ENCODE measurements around the gene NSUN4.
"Not testable (repeated sequence)": the region's sequence is repeated elsewhere in the genome, so short reads cannot be mapped to it uniquely, and the experiment has no call there.

The NSUN4 gene

DNA sequence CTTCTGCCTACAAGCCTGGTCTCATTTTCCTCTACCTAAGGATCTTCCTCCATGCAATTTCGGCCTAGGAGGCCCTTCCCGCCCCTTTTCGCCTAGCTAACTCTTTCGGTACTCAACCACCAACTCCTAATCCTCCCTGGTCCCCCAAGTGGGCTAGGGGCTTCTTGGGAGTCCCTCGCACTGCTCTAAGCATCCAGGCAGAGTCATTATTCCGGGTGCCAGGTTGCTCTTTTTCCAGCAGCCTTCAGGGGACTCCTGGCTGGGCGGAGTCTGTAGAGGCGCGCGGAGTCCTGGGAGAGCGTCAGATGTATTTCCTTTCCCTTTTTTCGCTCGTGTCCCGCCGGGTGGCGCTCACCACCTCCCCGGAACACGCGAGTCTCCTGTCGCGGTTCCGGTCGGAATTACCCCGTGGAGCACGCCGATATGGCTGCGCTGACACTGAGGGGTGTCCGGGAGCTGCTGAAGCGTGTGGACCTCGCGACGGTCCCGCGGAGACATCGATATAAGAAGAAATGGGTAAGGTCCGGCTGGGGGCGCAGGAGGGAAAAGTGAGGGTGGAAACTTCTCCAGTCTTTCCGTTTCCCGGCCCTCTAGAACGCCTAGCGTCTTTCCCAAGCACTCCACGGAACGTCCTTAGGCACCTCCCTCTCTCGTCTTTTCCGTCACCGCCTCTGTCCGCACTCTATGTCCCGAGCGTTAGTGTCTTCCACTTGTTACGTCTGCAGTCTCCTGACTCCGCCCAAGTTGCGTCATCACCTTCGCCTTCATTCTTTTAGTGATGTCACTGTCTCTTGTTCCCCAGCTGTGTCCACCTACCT is at the start of gene NSUN4:
Gene NSUN4 (plus strand): TSS at position 404 of the 818 bp plus-strand sequence. CDS start 20 bp downstream, at position 424.
- DNase-seq (ENCODE audit: low read depth): peak; percentile 70

DNA sequence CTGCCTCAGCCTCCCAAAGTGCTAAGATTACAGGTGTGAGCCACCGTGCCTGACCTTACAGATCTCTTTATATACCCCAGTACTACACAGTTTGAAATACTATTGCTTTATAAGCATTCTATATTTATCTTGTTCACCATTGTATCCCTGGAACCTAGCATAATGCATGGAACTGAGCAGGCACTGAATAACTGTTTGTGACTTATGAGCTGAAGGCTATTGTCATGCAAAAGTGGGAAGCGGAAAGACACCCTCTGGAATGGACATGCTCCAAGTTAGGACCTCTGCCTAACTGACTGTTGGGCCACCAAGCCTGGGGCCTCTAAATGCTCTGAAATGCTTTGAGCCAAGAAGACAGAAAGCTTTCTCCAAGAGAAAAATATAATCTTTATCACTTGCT is 45.3 kb upstream of the NSUN4 start:
- DNase-seq (ENCODE audit: low read depth): no peak

DNA sequence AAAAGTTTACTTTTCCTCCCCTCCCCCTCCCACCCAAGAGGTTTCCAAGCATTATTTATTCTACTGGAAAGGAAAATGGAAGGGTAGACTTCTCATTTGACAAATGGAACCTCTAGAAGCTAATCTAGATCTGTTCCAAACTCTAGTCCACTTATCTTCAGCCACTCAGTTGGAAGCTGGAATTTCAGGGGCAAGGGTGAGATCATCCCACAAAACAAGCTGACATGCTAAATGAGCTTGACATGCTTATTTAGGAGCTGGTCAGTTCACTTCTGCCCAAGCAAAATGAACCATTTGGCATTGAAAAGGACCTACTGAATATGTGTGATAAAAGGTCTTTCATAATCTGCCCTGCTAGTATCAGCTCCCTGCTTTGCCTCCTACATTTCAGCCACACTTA is 42.2 kb upstream of the NSUN4 start:
- DNase-seq (ENCODE audit: low read depth): no peak

DNA sequence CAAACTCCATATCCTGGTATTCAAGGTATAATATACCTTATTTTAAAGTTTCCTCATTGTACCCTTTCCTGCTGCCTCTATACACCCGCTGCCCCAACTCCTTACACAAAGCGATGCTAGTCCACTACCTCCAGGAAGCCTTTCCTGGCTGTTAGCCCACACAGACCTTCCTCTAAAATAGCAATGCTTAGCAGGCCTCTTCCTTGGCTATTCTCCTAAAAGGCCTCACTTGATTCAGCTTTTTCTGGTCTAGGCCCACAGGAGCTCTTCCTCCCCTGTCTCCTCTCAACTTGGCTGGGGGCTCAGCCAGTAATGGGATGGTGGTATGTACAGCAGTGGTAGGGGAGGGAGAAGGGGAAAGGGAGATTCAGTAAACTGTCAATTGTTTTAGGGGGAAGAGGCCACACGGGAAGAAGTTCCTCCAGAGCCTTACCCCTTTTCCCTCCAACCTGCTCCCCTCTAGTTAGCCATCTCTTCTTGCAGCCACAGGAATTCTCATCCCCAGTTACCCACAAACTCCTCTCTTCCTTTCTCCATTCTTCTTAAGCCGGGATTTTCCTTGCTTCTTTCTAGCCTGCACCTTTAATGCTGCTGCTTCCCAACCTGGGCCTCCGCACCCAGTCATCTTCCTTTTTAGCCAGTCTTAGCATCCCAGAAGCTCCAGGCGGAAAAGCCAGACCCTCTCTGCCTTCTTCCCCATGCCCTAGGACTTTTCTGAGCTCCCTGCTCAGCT is 39.8 kb upstream of the NSUN4 start:
- no peak for DNase-seq (ENCODE audit: low read depth)

DNA sequence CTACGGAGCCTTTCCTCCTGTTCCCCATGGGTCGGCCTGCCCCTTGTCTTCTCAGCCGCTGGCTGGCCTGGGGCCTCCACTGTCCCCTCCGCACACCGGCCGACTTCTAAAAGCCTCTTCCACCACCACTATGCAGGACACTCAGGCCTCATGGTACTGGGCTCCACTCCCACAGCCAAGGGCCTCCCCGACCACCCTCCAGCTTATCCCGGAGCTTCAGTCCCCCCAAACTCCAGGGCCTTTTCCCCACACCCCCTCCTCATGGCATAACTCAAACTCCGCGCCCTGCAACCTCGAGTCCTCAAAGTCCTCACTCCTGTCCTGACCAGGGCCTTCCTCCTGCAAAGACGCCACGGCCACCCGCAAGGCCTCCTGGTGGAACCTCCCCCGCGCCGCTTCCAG is 39.2 kb upstream of the NSUN4 start:
- no peak for DNase-seq (ENCODE audit: low read depth)

DNA sequence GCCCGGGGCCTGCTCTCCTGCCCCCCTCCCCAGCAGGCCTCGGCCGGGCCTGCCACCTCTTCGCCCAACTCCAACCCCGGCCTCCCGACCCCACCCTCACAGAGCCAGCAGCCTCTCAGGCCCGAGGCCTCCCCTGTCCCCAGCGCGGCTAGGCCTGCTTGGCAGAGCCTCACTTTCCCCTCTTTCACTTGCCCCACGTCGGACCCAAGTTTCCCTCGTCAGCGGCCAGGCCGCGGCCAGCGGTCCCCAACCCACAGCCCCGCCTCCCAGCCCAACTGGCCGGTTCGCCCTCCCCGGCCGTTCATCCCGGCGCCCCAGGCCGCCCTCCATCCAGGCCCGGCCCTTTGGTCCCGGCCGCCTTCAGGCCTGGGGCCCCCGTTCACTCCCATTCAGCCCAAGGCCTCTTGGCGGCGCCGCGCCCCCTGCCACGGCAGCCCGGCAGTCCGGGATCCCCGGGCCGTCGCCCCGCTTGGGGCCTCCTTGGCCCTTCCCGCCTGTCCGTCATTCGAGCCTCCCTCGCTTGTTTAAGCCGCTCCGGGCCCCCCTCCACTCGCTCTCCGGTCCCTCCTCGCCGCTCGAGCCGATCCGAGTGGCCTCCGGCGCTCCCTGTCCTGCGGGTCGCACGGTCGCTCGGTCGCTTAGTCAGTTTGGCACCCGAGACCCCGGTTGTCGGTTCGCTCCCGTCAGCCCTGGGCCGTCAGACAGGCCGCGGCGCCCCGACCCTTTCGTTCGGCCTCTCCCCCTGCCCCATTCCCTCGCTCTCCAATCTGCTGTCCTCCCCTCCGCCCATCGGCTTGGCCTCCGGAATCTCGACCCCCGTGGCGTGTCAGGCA is 38.6 kb upstream of the NSUN4 start:
- DNase-seq (ENCODE audit: low read depth): no peak

DNA sequence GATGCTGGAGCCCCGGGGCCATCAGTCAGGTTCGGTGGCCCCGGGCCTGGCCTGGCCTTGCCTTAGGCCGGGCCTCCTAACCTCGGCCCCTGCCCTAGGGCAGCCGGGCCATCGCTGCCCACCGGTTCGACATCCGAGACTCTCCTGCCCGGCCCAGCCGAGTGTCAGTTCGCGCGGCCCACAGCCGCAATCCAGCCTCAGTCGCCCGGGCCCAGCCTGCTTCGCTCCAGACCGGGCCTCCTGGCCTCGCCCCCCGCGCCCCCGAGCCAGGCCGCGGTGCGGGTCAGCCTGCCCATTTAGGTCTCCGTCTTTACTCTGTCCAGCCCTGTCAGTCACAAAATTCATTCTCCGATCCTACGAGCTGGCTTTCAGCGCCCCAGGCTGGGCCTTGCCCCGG is 38.0 kb upstream of the NSUN4 start:
- DNase-seq (ENCODE audit: low read depth): no peak

DNA sequence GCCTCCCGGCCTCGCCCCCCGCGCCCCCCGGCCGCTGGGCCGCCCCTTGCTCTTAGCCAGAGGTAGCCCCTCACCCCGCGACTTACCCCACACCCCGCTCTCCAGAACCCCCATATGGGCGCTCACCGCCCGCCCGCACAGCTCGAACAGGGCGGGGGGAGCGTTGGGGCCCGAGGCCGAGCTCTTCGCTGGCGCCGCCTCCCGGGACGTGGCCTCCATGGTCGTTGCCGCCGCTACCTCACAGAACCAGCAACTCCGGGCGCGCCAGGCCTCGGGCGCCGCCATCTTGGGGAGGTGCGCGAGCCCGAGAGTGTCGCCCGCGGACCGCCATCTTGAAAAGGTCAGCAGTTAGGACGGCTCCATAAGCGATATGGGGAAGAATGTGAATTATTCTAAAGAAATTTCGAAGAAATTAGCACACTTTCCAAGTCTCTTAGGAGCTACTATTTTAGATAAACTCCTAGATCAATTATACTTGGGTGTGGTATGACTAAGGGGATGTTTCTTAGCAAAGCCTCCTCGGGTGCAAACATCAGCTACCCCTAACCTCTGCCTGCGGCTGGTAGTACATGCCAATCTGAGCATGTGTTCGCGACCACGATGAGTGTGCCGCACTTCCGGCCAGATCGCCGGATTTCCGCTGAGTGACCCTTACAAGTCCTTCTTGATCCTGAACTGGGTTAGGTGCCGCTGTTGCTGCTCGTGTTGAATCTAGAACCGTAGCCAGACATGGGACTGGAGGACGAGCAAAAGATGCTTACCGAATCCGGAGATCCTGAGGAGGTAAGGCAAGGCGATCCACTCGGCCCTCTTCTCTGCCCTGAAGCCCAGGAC is 37.4 kb upstream of the NSUN4 start, which contains the start of the genes LRRC41 and UQCRH:
Gene LRRC41 (minus strand): TSS at position 579 of the 834 bp plus-strand sequence. CDS start 294 bp downstream, at position 285.
Gene UQCRH (plus strand): TSS at position 661 of the 834 bp plus-strand sequence. CDS start 69 bp downstream, at position 730.
- peak; percentile 89 for DNase-seq (ENCODE audit: low read depth)

DNA sequence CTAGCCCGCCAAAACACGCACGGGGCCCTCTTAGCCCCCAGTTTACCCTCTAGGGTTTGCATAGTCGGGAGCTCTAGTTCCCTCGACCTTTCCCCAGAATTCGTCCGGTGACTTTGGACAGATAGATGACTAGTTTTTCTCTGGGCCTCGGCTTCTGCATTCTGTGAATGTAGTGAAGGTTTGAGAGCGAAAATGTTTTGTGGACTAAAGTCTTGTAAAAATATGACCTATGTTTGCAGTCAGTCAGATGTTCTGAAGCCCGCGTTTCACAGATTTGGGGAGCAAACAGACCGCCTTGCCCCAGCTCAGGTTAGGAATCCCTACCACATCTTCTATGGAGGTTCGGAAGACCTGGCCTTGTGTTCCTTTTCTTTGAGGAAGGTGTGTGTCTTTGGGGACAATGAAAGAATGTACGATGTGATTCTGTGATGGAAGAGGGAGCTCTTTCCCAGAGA is 36.7 kb upstream of the NSUN4 start:
- DNase-seq (ENCODE audit: low read depth): no peak

DNA sequence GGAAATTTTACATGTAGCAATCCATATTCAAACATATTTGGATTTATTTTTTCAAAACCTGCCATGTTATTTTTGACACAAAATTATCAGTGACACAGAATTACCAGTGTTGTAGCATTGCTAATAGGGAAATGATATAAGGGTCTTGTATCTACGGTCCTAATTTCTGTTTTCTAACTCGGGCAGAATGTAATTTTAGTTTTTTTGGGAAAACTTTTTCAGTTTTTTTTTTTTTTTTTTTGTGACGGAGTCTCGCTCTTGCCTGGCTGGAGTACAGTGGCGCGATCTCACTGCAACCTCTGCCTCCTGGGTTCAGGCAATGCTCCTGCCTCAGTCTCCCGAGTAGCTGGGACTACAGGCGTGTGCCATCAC is 34.5 kb upstream of the NSUN4 start:
- DNase-seq (ENCODE audit: low read depth): no peak

DNA sequence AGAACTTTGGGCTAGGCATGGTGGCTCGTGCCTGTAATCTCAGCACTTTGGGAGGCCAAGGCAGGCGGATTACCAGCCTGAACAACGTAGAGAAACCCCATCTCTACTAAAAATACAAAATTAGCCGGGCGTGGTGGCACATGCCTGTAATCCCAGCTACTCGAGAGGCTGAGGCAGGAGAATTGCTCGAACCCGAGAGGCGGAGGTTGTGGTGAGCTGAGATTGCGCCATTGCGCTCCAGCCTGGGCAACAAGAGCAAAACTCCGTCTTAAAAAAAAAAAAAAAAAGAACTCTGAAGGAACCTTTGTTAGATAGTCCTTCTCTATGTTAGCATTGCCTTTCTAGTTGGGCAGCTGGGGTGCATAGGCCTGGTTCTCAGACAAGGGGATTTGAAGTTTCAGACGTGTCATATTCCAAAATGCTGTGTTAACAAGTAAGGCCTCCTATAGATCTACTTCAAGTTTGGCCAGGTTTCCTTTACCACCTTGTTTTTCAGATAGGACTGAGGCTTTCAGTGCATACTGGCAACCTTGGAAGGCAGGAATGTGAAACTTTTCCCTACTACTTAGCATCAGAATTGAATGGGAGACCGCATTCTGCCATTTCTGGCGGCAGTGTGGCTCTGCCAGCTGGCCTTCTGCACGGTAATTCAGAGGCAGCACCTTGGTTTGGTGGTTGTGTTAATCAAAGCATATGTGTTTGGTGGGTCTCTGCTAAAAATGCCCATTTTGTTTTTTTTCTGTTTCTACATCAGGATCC is 31.0 kb upstream of the NSUN4 start:
- no peak for DNase-seq (ENCODE audit: low read depth)

DNA sequence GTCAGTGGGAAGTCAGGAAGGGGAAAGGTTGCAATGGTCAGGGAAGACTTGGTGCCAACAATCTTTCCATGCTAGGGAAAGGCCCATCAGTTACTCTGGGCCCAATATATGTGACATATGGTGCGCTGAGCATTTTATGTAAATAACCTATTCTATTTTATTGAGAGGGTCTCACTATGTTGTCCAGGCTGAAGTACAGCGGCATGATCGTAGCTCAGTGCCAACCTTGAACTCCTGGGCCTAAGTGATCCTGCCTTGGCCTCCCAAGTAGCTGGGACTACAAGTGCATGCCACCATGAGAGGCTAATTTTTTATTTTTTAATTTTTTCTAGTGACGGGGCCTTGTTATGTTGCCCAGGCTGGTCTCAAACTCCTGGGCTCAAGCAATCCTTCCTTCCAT is 30.3 kb upstream of the NSUN4 start:
- DNase-seq (ENCODE audit: low read depth): no peak

DNA sequence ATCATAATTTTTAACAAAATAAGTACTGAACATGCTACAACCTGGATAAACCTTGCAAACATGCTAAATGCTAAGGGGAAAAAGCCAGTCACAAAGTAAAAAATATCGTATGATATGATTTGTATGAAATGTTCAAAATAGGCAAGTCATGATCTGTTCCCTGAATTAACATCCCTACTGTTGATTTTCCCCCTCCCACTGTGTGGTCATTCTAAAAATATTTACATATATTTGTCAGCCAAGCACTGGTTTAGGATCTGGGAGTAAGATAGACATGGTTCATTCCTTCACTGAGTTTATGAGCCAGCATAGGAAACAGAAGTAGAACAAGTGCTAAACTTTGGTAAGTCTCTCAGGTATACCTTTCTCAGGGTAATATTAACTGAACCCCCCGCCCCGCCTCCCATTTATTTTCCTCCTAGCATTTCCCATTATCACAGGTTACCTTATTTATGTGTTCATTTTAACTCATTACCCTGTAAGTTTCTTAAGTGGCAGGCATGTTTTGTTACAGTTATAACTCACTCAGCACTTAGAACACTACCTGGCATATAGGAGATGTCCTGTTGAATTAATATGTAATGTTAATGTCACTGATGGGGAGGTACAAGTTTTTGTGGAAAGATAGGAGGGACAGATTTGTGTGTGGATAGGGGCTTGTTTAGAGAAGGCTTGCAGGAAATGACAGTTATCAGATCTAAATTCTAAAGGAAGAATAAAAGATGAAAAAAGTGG is 24.8 kb upstream of the NSUN4 start:
- no peak for DNase-seq (ENCODE audit: low read depth)

DNA sequence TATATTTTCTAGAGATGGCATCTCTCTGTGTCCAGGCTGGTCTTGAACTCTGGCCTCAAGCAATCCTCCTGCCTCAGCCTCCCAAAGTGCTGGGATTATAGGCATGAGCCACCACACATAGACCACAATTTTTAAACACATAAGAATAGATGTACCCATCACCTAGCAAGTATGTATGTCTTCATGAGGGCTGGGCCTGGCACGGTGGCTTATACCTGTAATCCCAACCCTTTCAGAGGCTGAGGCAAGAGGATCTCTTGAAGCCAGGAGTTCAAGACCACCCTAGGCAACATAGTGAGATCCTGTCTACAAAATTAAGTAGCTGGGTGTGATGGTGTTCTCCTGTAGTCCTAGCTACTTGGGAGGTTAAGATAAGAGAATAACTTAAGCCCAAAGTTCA is 23.3 kb upstream of the NSUN4 start:
- DNase-seq (ENCODE audit: low read depth): no peak

DNA sequence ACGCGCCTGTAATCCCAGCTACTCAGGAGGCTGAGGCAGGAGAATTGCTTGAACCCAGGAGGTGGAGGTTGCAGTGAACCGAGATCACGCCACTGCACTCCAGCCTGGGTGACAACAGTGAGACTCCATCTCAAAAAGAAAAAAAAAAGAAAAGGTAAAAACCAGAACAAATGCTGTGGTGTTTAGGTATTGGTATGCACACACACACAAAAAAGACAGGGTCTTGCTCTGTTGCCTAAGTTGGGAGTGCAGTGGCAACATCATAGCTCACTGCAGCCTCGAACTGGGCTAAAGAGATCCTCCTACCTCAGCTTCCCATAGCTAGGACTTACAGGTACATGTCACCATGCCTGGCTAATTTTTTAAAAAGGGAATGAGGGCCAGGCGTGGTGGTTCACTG is 21.3 kb upstream of the NSUN4 start:
- DNase-seq (ENCODE audit: low read depth): not testable (repeated sequence)

DNA sequence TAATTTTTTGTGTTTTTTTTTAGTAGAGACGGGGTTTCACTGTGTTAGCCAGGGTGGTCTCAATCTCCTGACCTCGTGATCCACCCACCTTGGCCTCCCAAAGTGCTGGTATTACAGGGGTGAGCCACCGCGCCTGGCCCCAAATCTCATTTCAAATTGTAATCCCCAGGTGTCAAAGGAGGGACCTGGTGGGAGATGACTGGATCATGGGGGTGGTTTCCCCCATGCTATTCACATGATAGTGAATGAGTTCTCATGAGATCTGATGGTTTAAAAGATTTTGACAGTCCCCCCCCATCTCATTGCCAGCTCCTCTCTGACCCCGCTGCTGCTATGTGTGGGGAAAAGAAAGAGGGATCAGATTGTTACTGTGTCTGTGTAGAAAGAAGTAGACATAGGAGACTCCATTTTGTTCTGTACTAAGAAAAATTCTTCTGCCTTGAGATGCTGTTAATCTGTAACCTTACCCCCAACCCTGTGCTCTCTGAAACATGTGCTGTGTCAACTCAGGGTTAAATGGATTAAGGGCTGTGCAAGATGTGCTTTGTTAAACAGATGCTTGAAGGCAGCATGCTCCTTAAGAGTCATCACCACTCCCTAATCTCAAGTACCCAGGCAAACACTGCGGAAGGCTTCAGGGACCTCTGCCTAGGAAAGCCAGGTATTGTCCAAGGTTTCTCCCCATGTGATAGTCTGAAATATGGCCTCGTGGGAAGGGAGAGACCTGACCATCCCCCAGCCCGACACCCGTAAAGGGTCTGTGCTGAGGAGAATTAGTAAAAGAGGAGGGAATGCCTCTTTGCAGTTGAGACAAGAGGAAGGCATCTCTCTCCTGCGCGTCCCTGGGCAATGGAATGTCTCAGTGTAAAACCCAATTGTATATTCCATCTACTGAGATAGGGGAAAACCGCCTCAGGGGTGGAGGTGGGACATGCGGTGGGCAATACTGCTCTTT is 20.4 kb upstream of the NSUN4 start:
- not testable (repeated sequence) for DNase-seq (ENCODE audit: low read depth)

DNA sequence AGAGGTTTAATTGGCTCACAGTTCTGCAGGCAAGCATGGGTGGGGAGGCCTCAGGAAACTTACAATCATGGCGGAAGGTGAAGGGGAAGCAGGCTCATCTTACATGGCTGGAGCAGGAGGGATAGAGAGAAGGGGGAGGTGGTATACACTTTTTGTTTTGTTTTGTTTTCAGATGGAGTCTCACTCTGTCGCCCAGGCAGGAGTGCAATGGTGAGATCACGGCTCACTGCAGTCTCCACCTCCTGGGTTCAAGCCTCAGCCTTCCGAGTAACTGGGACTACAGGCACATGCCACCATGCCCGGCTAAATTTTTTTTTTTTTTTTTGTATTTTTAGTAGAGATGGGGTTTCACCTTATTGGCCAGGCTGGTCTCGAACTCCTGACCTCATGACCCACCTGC is 18.4 kb upstream of the NSUN4 start:
- DNase-seq (ENCODE audit: low read depth): not testable (repeated sequence)

DNA sequence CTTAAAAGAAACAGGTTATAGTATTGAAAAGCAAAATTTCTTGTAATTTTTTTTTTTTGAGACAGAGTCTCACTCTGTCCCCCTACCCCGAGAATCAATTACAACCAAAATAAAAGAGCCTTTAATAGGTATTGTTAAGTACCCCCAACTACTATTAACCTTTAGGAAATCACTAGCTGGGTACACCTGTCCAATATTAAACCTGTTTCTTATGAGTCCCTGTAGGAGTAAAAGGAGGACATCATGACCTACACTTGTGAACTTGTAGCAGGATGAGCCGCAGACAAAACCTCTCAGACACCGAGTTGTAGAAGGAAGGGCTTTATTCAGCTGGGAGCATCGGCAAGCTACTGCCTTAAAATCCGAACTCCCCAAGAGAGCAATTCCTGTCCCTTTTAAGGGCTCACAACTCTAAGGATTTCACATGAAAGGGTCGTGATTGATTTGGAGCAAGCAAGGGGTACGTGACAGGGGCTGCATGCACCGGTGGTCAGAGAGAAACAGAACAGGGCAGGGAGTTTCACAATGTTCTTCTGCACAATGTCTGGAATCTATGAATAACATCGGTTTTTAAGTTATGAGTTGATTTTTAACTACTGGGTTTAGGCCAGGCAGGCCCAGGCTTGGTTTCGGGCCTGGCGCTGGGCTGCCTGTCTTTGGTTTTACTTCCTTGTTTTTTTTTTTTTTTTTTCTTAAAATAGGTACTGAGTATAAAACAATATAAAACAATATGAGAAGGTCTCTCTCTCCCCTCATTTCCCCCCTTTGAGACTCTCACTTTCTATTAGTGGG is 15.1 kb upstream of the NSUN4 start:
- DNase-seq (ENCODE audit: low read depth): not testable (repeated sequence)
